C4-2B (cell line): Measurements from ENCODE around the gene UPK3BL1.
"Not testable (repeated sequence)": the region's sequence is repeated elsewhere in the genome, so short reads cannot be mapped to it uniquely, and the experiment has no call there.

ENCODE experiments used
- ZFX ChIP-seq: fragments of 450-650 bp; IDR thresholded peaks from 2 replicates; pipeline ENCODE4 v1.6.1; 2017
- TF ChIP-seq, protein P1 (sequence below): fragments of 450-650 bp; conservative IDR thresholded peaks from 2 replicates; pipeline ENCODE4 v1.5.1; 2017; ENCODE audit warnings: mild to moderate bottlenecking

DNA sequence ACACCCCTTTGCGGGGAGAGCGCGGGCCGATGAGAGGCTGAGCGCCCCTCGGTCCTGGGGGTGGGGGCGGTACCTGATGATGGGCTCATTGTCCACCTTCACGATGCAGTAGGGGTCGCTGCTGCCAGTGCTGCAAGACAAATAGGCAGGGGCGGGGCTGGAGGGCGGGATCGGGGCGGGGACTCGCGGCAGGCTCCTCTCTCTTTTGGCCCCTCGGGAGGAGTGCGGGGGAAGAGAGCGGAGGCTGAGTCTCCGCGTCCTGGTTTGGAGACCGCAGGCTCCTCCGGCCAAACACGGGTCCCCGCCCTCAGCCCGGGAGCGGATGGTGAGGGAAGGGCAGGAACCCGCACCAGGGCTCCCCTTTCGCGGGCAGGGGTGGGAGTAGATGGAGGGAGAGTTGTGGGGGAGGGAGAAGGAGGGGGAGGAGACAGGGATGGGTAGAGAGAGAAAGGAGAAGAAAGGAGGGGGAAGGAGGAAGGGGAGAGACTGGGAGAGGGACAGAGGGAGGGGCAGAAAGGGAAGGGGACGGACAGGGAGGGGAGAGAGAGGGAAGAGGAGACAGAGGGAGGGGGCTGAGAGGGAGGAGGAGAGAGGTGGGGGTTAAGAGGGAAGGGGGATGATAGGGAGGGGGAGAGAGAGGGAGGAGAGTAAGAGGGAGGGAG, 31.4 kb downstream of the UPK3BL1 start:
- TF ChIP-seq, protein P1, sequence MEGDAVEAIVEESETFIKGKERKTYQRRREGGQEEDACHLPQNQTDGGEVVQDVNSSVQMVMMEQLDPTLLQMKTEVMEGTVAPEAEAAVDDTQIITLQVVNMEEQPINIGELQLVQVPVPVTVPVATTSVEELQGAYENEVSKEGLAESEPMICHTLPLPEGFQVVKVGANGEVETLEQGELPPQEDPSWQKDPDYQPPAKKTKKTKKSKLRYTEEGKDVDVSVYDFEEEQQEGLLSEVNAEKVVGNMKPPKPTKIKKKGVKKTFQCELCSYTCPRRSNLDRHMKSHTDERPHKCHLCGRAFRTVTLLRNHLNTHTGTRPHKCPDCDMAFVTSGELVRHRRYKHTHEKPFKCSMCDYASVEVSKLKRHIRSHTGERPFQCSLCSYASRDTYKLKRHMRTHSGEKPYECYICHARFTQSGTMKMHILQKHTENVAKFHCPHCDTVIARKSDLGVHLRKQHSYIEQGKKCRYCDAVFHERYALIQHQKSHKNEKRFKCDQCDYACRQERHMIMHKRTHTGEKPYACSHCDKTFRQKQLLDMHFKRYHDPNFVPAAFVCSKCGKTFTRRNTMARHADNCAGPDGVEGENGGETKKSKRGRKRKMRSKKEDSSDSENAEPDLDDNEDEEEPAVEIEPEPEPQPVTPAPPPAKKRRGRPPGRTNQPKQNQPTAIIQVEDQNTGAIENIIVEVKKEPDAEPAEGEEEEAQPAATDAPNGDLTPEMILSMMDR = not testable (repeated sequence)
- not testable (repeated sequence) for TF ChIP-seq ZFX
